Esophagus muscularis mucosa (tissue), 4 donors: ENCODE measurements around the gene RETREG1. TPM values are rescaled to one million over a fixed set of nuclear protein-coding genes. Genes with fewer than 3 reads are reported as not detected.
A peak's percentile ranks its signal among the peaks of the same experiment; 100 is the strongest.

Source experiments
- DNase-seq: peaks from one replicate; pipeline ENCODE4 v3.0.0-alpha.2; 2017; ENCODE audit errors: extremely low spot score
- H3K27ac ChIP-seq, 4 donors: fragments of 200-600 bp; sonication (generic); replicated peaks in 1 of 4; 1 replicate in 3 of 4; 2 replicates in 1 of 4; pipeline ENCODE4 v1.5.1; 2016 to 2019; ENCODE audit warnings: mild to moderate bottlenecking in 1 of 4
- H3K27me3 ChIP-seq, 4 donors: fragments of 200-600 bp; sonication (generic); one replicate each; pipeline versions ENCODE4 v1.5.1 to v1.6.0; 2016 to 2019
- H3K36me3 ChIP-seq, 4 donors: fragments of 200-600 bp; sonication (generic); one replicate each; pipeline ENCODE4 v1.5.1; 2016 to 2019
- H3K4me1 ChIP-seq, 4 donors: fragments of 200-600 bp; sonication (generic); one replicate each; pipeline ENCODE4 v1.5.1; 2016 to 2019
- H3K4me3 ChIP-seq, 4 donors: fragments of 200-600 bp; sonication (generic); 1 replicate in 2 of 4; 2 replicates in 2 of 4; pipeline ENCODE4 v1.5.1; 2016 to 2019; ENCODE audit warnings: mild to moderate bottlenecking in 4 of 4, moderate library complexity in 1 of 4
- H3K9me3 ChIP-seq, 4 donors: fragments of 200-600 bp; sonication (generic); 1 replicate in 3 of 4; 2 replicates in 1 of 4; pipeline ENCODE4 v1.5.1; 2016 to 2019
- EP300 ChIP-seq: sonication (generic); formaldehyde crosslinking; IDR thresholded peaks from one replicate; pipeline ENCODE4 v1.6.1; 2017; ENCODE audit warnings: antibody characterized with exemption
- POLR2A ChIP-seq: fragments of 450-650 bp; IDR thresholded peaks from one replicate; pipeline ENCODE4 v1.6.1; 2017; ENCODE audit warnings: antibody characterized with exemption, moderate library complexity, mild to moderate bottlenecking, low read depth
- POLR2AphosphoS5 ChIP-seq, 2 donors: sonication (generic); formaldehyde crosslinking; IDR thresholded peaks; one replicate each; pipeline ENCODE4 v1.6.1; 2017; ENCODE audit warnings: antibody characterized with exemption in 2 of 2
- WGBS: methylation state at CpG from one replicate; pipeline ENCODE4 v1.1.5; 2018; 5-methylcytosine and 5-hydroxymethylcytosine counted together
- intact Hi-C: fragments of 100-400 bp; cut with DNase I; formaldehyde crosslinking; loops from one replicate; pipeline ENCODE4 v1.15.1; 2023
- total RNA-seq, 4 donors: library from RNA; depleted of rRNA; stranded (reverse); fragments of >200 nt; gene quantifications; one replicate each; pipeline versions ENCODE4 v1.1.0 to v1.2.1, GENCODE V29; 2016
- TF ChIP-seq, protein P1 (sequence below), 3 experiments: fragments of 200-600 bp in 2 of 3; fragments of 450-650 bp in 1 of 3; sonication (generic) in 2 of 3; IDR thresholded peaks; one replicate each; pipeline ENCODE4 v1.5.1; 2017 to 2019; ENCODE audit warnings: antibody characterized with exemption in 3 of 3, mild to moderate bottlenecking in 2 of 3, moderate library complexity in 1 of 3

Gene RETREG1
- total RNA-seq, 4 donors from 2014 or later = 7.5 to 13.0 (median 10.3) TPM

DNA sequence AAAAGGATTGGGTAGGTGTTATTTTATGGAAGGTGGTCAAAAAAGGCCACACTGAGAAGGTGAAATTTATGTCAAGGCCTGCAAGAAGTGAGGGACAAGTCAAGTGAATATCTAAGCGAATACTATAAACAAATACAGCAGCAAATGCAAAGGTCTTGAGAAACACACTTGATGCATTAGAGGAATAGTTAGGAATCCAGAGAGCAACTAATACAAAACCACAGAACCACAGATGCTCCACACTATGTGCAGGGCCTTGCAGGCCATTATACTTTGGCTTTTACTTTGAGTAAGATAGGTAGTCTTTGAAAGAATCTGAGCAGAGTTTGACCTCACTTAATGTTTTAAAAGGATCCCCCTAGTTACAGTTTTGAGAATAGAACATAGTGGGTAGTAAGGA, 155.8 kb downstream of the RETREG1 start:
- H3K9me3 ChIP-seq = no peaks in the 10 kb centered on the region
- DNase-seq = no peak
- TF ChIP-seq EP300 = no peak
- no peak for TF ChIP-seq POLR2AphosphoS5 (IDR thresholded peaks at IDR 0.05)
- H3K27me3 ChIP-seq = no peaks in the 10 kb centered on the region
- H3K4me3 ChIP-seq = no peak overlapping the region
- 83% methylated on average over 1 of the region's 1 CpG for WGBS
- no peak overlapping the region for H3K27ac ChIP-seq
- intact Hi-C loops = no loop called here
- H3K4me1 ChIP-seq = peaks cover 52 to 74% (median 56%) of the 10 kb centered on the region in 4 donors
- H3K36me3 ChIP-seq = peaks cover 23 to 71% (median 52%) of the 10 kb centered on the region in 4 donors

DNA sequence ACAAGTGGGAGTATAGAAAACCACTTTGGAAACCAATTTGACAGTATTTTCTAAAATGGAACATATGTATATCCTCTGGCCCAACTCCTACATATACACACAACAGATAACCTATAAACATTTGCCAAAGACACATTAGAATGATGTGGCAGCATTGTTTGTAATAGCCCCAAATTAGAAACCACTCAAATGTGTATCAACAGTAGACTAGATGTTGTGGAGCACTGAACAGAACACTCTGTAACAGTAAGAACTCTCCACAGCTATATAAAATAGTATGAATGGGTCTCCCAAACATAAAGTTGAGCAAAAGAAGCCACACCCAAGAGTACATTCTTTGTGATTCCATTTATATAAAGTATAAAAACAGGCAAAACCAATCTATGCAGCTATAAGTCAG, 157.3 kb downstream of the RETREG1 start:
- no peak overlapping the region for H3K27ac ChIP-seq
- TF ChIP-seq POLR2A = no peak
- TF ChIP-seq, protein P1, sequence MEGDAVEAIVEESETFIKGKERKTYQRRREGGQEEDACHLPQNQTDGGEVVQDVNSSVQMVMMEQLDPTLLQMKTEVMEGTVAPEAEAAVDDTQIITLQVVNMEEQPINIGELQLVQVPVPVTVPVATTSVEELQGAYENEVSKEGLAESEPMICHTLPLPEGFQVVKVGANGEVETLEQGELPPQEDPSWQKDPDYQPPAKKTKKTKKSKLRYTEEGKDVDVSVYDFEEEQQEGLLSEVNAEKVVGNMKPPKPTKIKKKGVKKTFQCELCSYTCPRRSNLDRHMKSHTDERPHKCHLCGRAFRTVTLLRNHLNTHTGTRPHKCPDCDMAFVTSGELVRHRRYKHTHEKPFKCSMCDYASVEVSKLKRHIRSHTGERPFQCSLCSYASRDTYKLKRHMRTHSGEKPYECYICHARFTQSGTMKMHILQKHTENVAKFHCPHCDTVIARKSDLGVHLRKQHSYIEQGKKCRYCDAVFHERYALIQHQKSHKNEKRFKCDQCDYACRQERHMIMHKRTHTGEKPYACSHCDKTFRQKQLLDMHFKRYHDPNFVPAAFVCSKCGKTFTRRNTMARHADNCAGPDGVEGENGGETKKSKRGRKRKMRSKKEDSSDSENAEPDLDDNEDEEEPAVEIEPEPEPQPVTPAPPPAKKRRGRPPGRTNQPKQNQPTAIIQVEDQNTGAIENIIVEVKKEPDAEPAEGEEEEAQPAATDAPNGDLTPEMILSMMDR (IDR thresholded peaks at IDR 0.05) = no peak
- no peak for TF ChIP-seq POLR2AphosphoS5 (IDR thresholded peaks at IDR 0.05)
- no peak for TF ChIP-seq EP300
- H3K9me3 ChIP-seq = no peaks in the 10 kb centered on the region
- peaks cover 31 to 83% (median 62%) of the 10 kb centered on the region in 4 donors for H3K36me3 ChIP-seq
- no peaks in the 10 kb centered on the region for H3K27me3 ChIP-seq
- H3K4me3 ChIP-seq = no peak overlapping the region
- no peak for DNase-seq
- peaks cover 56 to 79% (median 61%) of the 10 kb centered on the region in 4 donors for H3K4me1 ChIP-seq
- intact Hi-C loops = no loop called here

DNA sequence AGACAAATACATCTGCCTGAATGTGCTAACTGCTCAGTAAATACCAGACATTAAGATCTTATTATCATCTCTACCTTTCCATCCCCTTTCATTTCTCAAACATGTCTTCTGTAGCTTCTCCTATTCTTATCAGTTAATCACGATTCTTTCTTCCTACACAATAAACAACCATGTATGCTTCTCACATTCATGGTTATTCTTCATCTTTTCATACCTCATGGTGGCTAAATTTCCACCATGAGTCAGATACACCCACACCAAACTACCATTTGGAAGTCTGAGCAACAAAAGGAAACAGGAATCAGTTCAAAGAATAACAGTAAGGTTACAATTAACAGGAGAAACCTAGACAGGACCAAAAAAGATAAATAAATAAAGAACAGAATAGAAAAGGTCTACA, 158.9 kb downstream of the RETREG1 start:
- Histone ChIP-seq H3K27ac (no peak overlapping the region), H3K27me3 (no peaks in the 10 kb centered on the region), H3K4me1 (peaks cover 45 to 63% (median 46%) of the 10 kb centered on the region in 4 donors), H3K9me3 (no peaks in the 10 kb centered on the region), H3K36me3 (peaks cover 32 to 85% (median 59%) of the 10 kb centered on the region in 4 donors), H3K4me3 (no peak overlapping the region)
- TF ChIP-seq POLR2AphosphoS5 (IDR thresholded peaks at IDR 0.05) (no peak), POLR2A (no peak), EP300 (no peak)
- TF ChIP-seq, protein P1 (IDR thresholded peaks at IDR 0.05) = no peak
- intact Hi-C loops = no loop called here
- WGBS = 60% methylated on average over 1 of the region's 1 CpG
- DNase-seq = no peak

DNA sequence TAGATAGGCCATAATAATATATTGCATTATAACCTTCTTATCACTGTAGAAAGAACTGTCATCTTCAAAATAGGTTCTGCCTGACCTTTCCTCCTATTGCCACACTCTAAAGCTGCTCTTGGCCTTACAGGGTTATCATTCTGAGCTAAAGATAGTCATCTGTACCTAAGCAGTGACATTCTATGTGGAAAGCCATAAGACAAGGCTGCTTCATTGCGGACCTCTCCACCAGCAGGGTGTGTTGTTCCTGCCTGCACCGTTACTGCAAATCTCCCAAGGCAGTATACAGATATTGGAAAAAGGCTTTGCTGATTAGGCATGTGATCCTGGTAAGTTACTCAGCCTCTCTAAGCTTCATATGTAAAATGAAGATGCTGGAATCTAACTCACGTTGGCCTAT, 159.3 kb downstream of the RETREG1 start:
- Histone ChIP-seq H3K27ac (no peak overlapping the region), H3K9me3 (no peaks in the 10 kb centered on the region), H3K4me3 (no peak overlapping the region), H3K36me3 (peaks cover 36 to 85% (median 59%) of the 10 kb centered on the region in 4 donors), H3K4me1 (peaks cover 42 to 59% (median 42%) of the 10 kb centered on the region in 4 donors), H3K27me3 (no peaks in the 10 kb centered on the region)
- intact Hi-C loops = no loop called here
- 83% methylated on average over 3 of the region's 3 CpGs for WGBS
- TF ChIP-seq POLR2A = no peak
- DNase-seq = no peak

DNA sequence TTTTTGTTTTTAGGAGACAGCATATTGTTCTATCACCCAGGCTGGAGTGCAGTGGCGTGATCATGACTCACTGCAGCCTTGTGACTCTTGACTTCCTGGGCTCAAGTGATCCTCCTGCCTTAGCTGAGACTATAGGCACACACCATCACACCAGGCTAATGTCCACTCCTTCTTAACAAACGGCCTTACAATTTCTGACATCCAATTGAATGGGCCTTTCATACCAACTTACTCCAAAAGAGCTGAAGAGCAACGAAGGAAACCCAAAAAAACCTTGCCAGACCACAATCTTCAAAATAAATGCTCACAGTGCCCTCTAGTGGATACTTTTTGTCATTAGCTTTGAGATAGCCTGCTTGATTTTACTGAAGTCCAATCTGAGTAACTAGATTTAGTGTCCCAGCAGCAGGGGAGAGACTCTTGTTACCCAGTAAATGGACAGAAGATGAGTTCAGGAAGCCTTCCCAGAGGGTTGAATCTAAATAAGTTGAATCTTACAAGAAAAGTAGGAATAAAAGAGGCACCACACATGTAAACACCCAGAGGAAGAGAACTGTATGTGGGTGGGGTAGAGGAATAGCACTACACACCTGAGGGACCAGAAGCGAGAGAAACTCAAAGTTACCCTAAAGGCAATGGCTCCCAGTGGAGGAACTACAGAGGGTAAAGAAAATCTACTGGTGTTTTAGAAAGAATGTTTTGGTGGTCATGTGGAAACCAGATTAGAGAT, 160.5 kb downstream of the RETREG1 start:
- WGBS = 38% methylated on average over 4 of the region's 4 CpGs
- no peak for DNase-seq
- H3K4me1 ChIP-seq = peaks cover 30 to 47% (median 31%) of the 10 kb centered on the region in 4 donors
- no peak overlapping the region for H3K4me3 ChIP-seq
- no peaks in the 10 kb centered on the region for H3K9me3 ChIP-seq
- intact Hi-C loops = no loop called here
- no peaks in the 10 kb centered on the region for H3K27me3 ChIP-seq
- peaks cover 35 to 85% (median 59%) of the 10 kb centered on the region in 4 donors for H3K36me3 ChIP-seq
- no peak for TF ChIP-seq POLR2AphosphoS5 (IDR thresholded peaks at IDR 0.05)
- TF ChIP-seq POLR2A = no peak
- TF ChIP-seq, protein P1 (IDR thresholded peaks at IDR 0.05) = peak; percentile 52 to 76 (median 53)
- TF ChIP-seq EP300 = no peak
- no peak overlapping the region for H3K27ac ChIP-seq

DNA sequence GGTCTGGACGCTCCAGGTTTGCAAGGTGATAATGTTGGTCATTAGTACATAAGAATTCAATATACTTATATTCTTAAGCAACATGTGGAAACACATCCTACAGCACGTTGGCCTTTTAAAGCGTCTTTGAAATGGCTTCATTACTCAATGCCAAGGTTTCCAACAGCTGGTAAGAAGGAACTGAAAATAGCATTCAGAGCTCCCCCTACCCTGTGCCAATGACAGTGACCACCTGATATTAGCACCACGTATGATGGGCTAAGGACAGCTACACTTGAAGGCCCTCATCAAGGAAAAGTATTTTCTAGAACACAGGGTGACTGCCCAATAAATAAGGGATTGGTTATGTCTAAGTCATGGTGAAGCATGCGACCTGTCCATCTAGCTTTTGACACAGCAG, 161.1 kb downstream of the RETREG1 start:
- intact Hi-C loops = no loop called here
- H3K27me3 ChIP-seq = no peaks in the 10 kb centered on the region
- TF ChIP-seq POLR2AphosphoS5 (IDR thresholded peaks at IDR 0.05) (no peak), POLR2A (no peak), EP300 (no peak)
- TF ChIP-seq, protein P1 (IDR thresholded peaks at IDR 0.05) = no peak
- 66% methylated on average over 5 of the region's 5 CpGs for WGBS
- no peak overlapping the region for H3K4me3 ChIP-seq
- H3K4me1 ChIP-seq = peaks cover 24 to 41% (median 25%) of the 10 kb centered on the region in 4 donors
- H3K27ac ChIP-seq = no peak overlapping the region
- no peaks in the 10 kb centered on the region for H3K9me3 ChIP-seq
- H3K36me3 ChIP-seq = peaks cover 38 to 85% (median 59%) of the 10 kb centered on the region in 4 donors
- no peak for DNase-seq
